A549 (cell line): ENCODE data around the gene MYH9. TPM values are rescaled to one million over a fixed set of nuclear protein-coding genes. Genes with fewer than 3 reads are reported as not detected.

ENCODE experiments used
- ATAC-seq, 2 experiments: fragments of 200-7000 bp in 1 of 2; fragments of >200 bp in 1 of 2; cut with Nextera tagmentation in 1 of 2; cut with Tn5 transposase in 1 of 2; 3 replicates each; pipeline versions ENCODE4 v1.8.0 to v1.9.1; 2018 to 2020; ENCODE audit warnings: mild to moderate bottlenecking in 1 of 2, moderate library complexity in 1 of 2
- CTCF ChIA-PET: fragments of 300-600 bp; sonication (Branson Sonifier 250); formaldehyde crosslinking; extraction: SDS; loops from one replicate; lab custom pipeline; 2021; ENCODE audit warnings: antibody characterized with exemption, inconsistent platforms; lab: Yijun Ruan, JAX
- POLR2A ChIA-PET: fragments of 350-600 bp; formaldehyde crosslinking; extraction: SDS; loops from one replicate; lab custom pipeline; 2021; ENCODE audit warnings: antibody characterized with exemption, inconsistent platforms; lab: Yijun Ruan, JAX
- DNase-seq, 2 experiments: peaks; one replicate each; pipeline versions ENCODE4 v3.0.0 to v3.0.0-alpha.2; 2011 to 2016; ENCODE audit warnings: low read depth in 1 of 2, low spot score in 1 of 2
- FAIRE-seq: peaks from 2 replicates; lab custom pipeline; 2011; peaks lifted over from hg19 to GRCh38; lab: Jason Lieb, UNC
- H3K27ac ChIP-seq, 2 experiments: fragments of >200 bp; sonication (Bioruptor Twin); formaldehyde crosslinking; 3 replicates each; pipeline ENCODE4 v1.5.1; 2016 to 2017
- H3K4me1 ChIP-seq: fragments of >200 bp; sonication (Bioruptor Twin); formaldehyde crosslinking; 3 replicates; pipeline ENCODE4 v1.6.1; 2016
- H3K4me2 ChIP-seq: fragments of >200 bp; sonication (Bioruptor Twin); formaldehyde crosslinking; 3 replicates; pipeline ENCODE4 v1.6.1; 2016
- H3K4me3 ChIP-seq: fragments of >200 bp; sonication (Bioruptor Twin); formaldehyde crosslinking; 3 replicates; pipeline ENCODE4 v1.5.1; 2016
- H3K9me3 ChIP-seq: fragments of >200 bp; sonication (Bioruptor Twin); formaldehyde crosslinking; 3 replicates; pipeline ENCODE4 v1.6.1; 2016
- CBX8 ChIP-seq: fragments of 200-600 bp; sonication (generic); IDR thresholded peaks from 2 replicates; pipeline ENCODE4 v1.6.1; 2016
- CHD2 ChIP-seq: fragments of 150-350 bp; IDR thresholded peaks from 2 replicates; pipeline ENCODE4 v1.6.1; 2014; ENCODE audit warnings: low read length; ENCODE audit not compliant: partially characterized antibody
- CHD4 ChIP-seq: fragments of 200-600 bp; sonication (generic); IDR thresholded peaks from 2 replicates; pipeline ENCODE4 v1.6.1; 2016; ENCODE audit warnings: antibody characterized with exemption, mild to moderate bottlenecking, borderline replicate concordance
- EHMT2 ChIP-seq: fragments of 200-600 bp; sonication (generic); IDR thresholded peaks from 2 replicates; pipeline ENCODE4 v1.6.1; 2016; ENCODE audit warnings: antibody characterized with exemption, low read depth, mild to moderate bottlenecking, moderate library complexity
- EP300 ChIP-seq, 2 experiments: fragments of >200 bp; sonication (Bioruptor Twin); formaldehyde crosslinking; IDR thresholded peaks; 2 replicates in 1 of 2; 3 replicates in 1 of 2; pipeline ENCODE4 v1.6.1; 2016 to 2017
- FOXS1 ChIP-seq: fragments of 250-450 bp; sonication (Bioruptor Pico); IDR thresholded peaks from 2 replicates; pipeline ENCODE4 v1.5.0; 2020; ENCODE audit warnings: mild to moderate bottlenecking, moderate library complexity
- HEYL ChIP-seq: fragments of 250-450 bp; sonication (Bioruptor Pico); IDR thresholded peaks from 2 replicates; pipeline ENCODE4 v1.8.0; 2021; ENCODE audit warnings: mild to moderate bottlenecking, moderate library complexity
- MAFK ChIP-seq: fragments of 450-650 bp; IDR thresholded peaks from 2 replicates; pipeline ENCODE4 v1.6.1; 2014; ENCODE audit not compliant: partially characterized antibody
- MAZ ChIP-seq: fragments of 150-350 bp; IDR thresholded peaks from 2 replicates; pipeline ENCODE4 v1.6.1; 2014; ENCODE audit warnings: antibody characterized with exemption, low read depth, low read length, borderline replicate concordance
- NFE2L2 ChIP-seq: fragments of 150-350 bp; conservative IDR thresholded peaks from 2 replicates; pipeline ENCODE4 v1.6.1; 2014; ENCODE audit warnings: low read length
- NPAS2 ChIP-seq: fragments of 250-450 bp; sonication (Bioruptor Pico); IDR thresholded peaks from 2 replicates; pipeline ENCODE4 v1.8.0; 2022; ENCODE audit warnings: mild to moderate bottlenecking, moderate library complexity, borderline replicate concordance
- NR3C1 ChIP-seq: fragments of >200 bp; sonication (Bioruptor Twin); formaldehyde crosslinking; IDR thresholded peaks from 3 replicates; pipeline ENCODE4 v1.6.1; 2017
- PHF8 ChIP-seq: fragments of 200-600 bp; sonication (generic); IDR thresholded peaks from 2 replicates; pipeline ENCODE4 v1.6.1; 2016; ENCODE audit warnings: low read depth, mild to moderate bottlenecking, antibody characterized with exemption, moderate library complexity, borderline replicate concordance
- RAD21 ChIP-seq, 2 experiments: fragments of >200 bp in 1 of 2; sonication (Bioruptor Twin) in 1 of 2; formaldehyde crosslinking in 1 of 2; IDR thresholded peaks in 1 of 2; conservative IDR thresholded peaks in 1 of 2; 2 replicates in 1 of 2; 3 replicates in 1 of 2; pipeline ENCODE4 v1.6.1; 2012 to 2018; ENCODE audit warnings: inconsistent platforms in 1 of 2
- RARB ChIP-seq: fragments of 250-450 bp; sonication (Bioruptor Pico); IDR thresholded peaks from 2 replicates; pipeline ENCODE4 v1.8.0; 2021; ENCODE audit warnings: mild to moderate bottlenecking, moderate library complexity
- RNF2 ChIP-seq: fragments of 200-600 bp; sonication (generic); IDR thresholded peaks from 2 replicates; pipeline ENCODE4 v1.6.1; 2016; ENCODE audit warnings: low read depth, mild to moderate bottlenecking, antibody characterized with exemption, moderate library complexity, borderline replicate concordance
- TP53 ChIP-seq: fragments of 250-450 bp; sonication (Bioruptor Pico); IDR thresholded peaks from 2 replicates; pipeline ENCODE4 v1.5.0; 2021; ENCODE audit warnings: mild to moderate bottlenecking, moderate library complexity
- ZC3H11A ChIP-seq: fragments of 450-650 bp; IDR thresholded peaks from 2 replicates; pipeline ENCODE4 v1.6.1; 2014; ENCODE audit warnings: antibody characterized with exemption, mild to moderate bottlenecking
- ZFP36 ChIP-seq: fragments of 450-650 bp; IDR thresholded peaks from 2 replicates; pipeline ENCODE4 v1.6.1; 2014; ENCODE audit warnings: borderline replicate concordance; ENCODE audit not compliant: partially characterized antibody
- ZNF302 ChIP-seq: fragments of 250-450 bp; sonication (Bioruptor Pico); IDR thresholded peaks from 2 replicates; pipeline ENCODE4 v1.9.0; 2021; ENCODE audit warnings: inconsistent platforms, mild to moderate bottlenecking, moderate library complexity
- WGBS: methylation state at CpG from one replicate; pipeline ENCODE4 v1.1.6; 2017; ENCODE audit errors: missing lambda C conversion rate; 5-methylcytosine and 5-hydroxymethylcytosine counted together
- polyA plus RNA-seq, 4 experiments: library from polyadenylated mRNA; depleted of rRNA in 3 of 4; stranded (reverse); fragments of >200 nt; fragmentation: RNase III in 1 of 4; extraction: RNeasy Plus Mini Kit Qiagen cat#74134 plus additional on column Dnase treatment in 1 of 4; gene quantifications; 2 replicates in 3 of 4; 3 replicates in 1 of 4; pipeline ENCODE4 v1.2.3, GENCODE V29; 2011 to 2017
- TF ChIP-seq, protein P1 (sequence below): IDR thresholded peaks from 2 replicates; pipeline ENCODE4 v1.6.1; 2012
- TF ChIP-seq, protein P2 (sequence below): fragments of >200 bp; sonication (Bioruptor Twin); formaldehyde crosslinking; IDR thresholded peaks from 3 replicates; pipeline ENCODE4 v1.6.1; 2016
- TF ChIP-seq, protein P3 (sequence below): fragments of 150-350 bp; IDR thresholded peaks from 2 replicates; pipeline ENCODE4 v1.6.1; 2014; ENCODE audit warnings: low read depth, mild to moderate bottlenecking, low read length
- TF ChIP-seq, protein P4 (sequence below): fragments of 450-650 bp; IDR thresholded peaks from 2 replicates; pipeline ENCODE4 v1.6.1; 2014; ENCODE audit warnings: antibody characterized with exemption
- TF ChIP-seq, protein P5 (sequence below): IDR thresholded peaks from 2 replicates; pipeline ENCODE4 v1.6.1; 2012
- TF ChIP-seq, protein P6 (sequence below): fragments of >200 bp; sonication (Bioruptor Twin); formaldehyde crosslinking; IDR thresholded peaks from 2 replicates; pipeline ENCODE4 v1.6.1; 2016

The MYH9 gene
- polyA plus RNA-seq, 2 of the 4 experiments (the other 2 are of a cell fraction): 92.1 to 158 TPM

DNA sequence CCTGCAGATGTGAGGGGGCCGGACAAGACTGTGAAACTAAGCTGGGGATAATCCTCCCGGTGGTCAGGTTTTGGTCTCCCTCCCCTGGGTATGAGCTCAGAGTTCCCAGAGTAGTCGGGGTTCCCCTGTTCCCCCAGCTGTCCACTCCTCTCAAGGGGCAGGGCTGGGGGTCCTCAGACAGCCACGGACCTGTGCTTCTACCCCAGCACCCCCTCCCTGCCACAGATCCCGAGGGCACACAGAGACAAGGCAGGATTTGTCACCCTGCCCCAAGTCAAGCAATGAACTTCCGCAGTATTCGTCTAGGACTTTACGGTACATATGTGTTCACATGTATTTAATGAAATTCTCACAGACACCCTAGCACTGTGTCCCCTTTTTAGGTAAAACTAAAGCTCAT is 89.6 kb downstream of the MYH9 start (continued):
- TF ChIP-seq RARB: no peak

DNA sequence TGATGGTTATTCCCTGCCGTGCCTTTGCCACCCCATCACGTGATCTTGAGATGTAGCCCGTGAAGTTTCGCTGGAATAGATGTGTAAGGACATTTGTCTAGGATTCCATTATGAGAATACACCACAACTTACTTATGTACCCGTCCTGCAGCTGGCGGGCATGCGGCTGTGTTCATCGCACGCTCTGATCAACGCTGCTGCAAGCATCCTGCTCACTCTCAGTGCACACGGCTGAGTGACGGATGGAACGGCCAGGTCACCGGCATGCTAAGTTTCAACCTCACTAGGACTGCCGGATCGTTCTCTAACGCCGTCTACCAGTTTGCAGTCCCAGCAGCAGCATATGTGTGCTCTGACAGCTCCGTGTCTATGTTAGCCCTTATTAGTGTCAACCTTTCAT is 90.2 kb downstream of the MYH9 start:
- no peak for DNase-seq
- H3K9me3 ChIP-seq: no peaks in the 10 kb centered on the region
- TF ChIP-seq, protein P1, sequence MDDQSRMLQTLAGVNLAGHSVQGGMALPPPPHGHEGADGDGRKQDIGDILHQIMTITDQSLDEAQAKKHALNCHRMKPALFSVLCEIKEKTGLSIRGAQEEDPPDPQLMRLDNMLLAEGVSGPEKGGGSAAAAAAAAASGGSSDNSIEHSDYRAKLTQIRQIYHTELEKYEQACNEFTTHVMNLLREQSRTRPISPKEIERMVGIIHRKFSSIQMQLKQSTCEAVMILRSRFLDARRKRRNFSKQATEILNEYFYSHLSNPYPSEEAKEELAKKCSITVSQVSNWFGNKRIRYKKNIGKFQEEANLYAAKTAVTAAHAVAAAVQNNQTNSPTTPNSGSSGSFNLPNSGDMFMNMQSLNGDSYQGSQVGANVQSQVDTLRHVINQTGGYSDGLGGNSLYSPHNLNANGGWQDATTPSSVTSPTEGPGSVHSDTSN: no peak
- TF ChIP-seq, protein P2, sequence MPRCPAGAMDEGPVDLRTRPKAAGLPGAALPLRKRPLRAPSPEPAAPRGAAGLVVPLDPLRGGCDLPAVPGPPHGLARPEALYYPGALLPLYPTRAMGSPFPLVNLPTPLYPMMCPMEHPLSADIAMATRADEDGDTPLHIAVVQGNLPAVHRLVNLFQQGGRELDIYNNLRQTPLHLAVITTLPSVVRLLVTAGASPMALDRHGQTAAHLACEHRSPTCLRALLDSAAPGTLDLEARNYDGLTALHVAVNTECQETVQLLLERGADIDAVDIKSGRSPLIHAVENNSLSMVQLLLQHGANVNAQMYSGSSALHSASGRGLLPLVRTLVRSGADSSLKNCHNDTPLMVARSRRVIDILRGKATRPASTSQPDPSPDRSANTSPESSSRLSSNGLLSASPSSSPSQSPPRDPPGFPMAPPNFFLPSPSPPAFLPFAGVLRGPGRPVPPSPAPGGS: no peak
- TF ChIP-seq PHF8 (no peak), RNF2 (no peak)
- ChIA-PET CTCF (interaction anchor here (1.0 to 8.7 kb wide), 2 partner anchors 10 to 184 kb away, joined by 3 to 86 read pairs; partner anchors contain the start of gene TXN2), POLR2A (no interaction called here)
- WGBS: 91% methylated on average over 19 of the region's 19 CpGs
- H3K4me2 ChIP-seq: no peak overlapping the region
- peaks cover 12% of the 10 kb centered on the region; the same call in 2 of the 3 replicates for H3K4me1 ChIP-seq
- FAIRE-seq: no peak
- no peak overlapping the region for H3K27ac ChIP-seq
- H3K4me3 ChIP-seq: no peak overlapping the region
- ATAC-seq: no peak

DNA sequence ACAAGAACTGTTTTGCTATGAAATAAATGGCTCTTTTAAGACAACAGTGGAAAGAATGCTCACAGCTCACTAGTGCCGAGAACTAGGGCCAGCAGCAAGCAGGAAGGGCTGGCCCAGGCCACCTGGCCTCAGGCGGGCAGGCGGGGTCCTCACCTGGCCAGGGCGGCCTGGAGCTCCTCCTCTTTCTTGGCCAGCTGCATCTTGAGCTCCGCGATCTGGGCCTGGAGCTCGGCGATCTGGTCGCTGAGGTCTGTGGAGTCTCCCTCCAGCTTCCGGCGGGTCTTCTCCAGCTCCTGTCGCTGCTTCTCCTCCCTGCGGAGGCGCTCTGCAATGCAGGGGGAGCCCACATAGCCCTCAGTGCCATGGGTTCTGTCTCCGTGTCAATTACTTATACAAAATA is 91.1 kb downstream of the MYH9 start:
- DNase-seq: no peak
- no peak for ATAC-seq
- H3K4me2 ChIP-seq: no peak overlapping the region
- POLR2A ChIA-PET: interaction anchor here (0.6 kb wide), 2 partner anchors 15 to 102 kb away, joined by 5 read pairs; no protein-coding TSS in a partner anchor
- no peak overlapping the region for H3K27ac ChIP-seq
- no peaks in the 10 kb centered on the region for H3K9me3 ChIP-seq
- WGBS: 94% methylated on average over 15 of the region's 15 CpGs
- no peak overlapping the region for H3K4me3 ChIP-seq
- CTCF ChIA-PET: interaction anchor here (0.7 to 8.7 kb wide), 4 partner anchors 10 to 185 kb away, joined by 3 to 86 read pairs (median 4); partner anchors contain the start of gene TXN2
- TF ChIP-seq CHD2 (no peak), NPAS2 (CRISPR knock-in tag) (no peak), CBX8 (no peak), MAFK (no peak), EP300 (IDR thresholded peaks at IDR 0.05) (no peak)
- no peak for FAIRE-seq
- peaks cover 3% of the 10 kb centered on the region; the same call in 2 of the 3 replicates for H3K4me1 ChIP-seq

DNA sequence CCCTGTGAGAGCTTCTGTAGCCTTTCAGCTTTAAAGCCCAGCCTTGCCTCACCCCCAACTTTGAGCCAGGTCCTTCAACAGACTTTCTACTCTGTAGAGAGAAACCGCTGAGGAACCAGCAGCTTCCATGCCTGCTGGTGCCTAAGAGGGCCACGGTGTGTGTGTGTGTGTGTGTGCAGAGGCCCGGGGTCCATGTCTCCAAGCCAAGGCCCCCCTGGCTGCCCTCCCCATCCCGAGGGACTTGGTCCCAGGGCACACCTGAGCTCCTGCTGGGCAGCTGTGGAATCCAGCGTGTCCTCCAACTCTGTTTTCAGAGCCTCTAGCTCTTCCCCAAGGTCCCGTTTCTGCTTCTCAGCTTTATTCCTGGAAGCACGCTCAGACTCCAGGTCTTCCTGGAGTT is 92.5 kb downstream of the MYH9 start:
- ATAC-seq: no peak
- no peak overlapping the region for H3K27ac ChIP-seq
- TF ChIP-seq FOXS1 (CRISPR knock-in tag) (no peak), TP53 (CRISPR knock-in tag) (no peak), CHD4 (no peak), RAD21 (conservative IDR thresholded peaks at IDR 0.05 in 1 of 2, IDR thresholded peaks at IDR 0.05 in 1 of 2) (no peak), HEYL (CRISPR knock-in tag) (no peak), MAZ (no peak), NFE2L2 (no peak), EHMT2 (no peak), NR3C1 (no peak), ZC3H11A (no peak), ZFP36 (no peak), ZNF302 (CRISPR knock-in tag) (no peak)
- TF ChIP-seq, protein P3, sequence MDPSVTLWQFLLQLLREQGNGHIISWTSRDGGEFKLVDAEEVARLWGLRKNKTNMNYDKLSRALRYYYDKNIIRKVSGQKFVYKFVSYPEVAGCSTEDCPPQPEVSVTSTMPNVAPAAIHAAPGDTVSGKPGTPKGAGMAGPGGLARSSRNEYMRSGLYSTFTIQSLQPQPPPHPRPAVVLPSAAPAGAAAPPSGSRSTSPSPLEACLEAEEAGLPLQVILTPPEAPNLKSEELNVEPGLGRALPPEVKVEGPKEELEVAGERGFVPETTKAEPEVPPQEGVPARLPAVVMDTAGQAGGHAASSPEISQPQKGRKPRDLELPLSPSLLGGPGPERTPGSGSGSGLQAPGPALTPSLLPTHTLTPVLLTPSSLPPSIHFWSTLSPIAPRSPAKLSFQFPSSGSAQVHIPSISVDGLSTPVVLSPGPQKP: no peak
- TF ChIP-seq, protein P1: no peak
- TF ChIP-seq, protein P4, sequence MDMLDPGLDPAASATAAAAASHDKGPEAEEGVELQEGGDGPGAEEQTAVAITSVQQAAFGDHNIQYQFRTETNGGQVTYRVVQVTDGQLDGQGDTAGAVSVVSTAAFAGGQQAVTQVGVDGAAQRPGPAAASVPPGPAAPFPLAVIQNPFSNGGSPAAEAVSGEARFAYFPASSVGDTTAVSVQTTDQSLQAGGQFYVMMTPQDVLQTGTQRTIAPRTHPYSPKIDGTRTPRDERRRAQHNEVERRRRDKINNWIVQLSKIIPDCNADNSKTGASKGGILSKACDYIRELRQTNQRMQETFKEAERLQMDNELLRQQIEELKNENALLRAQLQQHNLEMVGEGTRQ: no peak
- TF ChIP-seq, protein P5, sequence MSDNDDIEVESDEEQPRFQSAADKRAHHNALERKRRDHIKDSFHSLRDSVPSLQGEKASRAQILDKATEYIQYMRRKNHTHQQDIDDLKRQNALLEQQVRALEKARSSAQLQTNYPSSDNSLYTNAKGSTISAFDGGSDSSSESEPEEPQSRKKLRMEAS: no peak
- TF ChIP-seq, protein P6, sequence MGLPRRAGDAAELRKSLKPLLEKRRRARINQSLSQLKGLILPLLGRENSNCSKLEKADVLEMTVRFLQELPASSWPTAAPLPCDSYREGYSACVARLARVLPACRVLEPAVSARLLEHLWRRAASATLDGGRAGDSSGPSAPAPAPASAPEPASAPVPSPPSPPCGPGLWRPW: no peak
- TF ChIP-seq, all 56 proteins: peak for 0
- WGBS: 95% methylated on average over 4 of the region's 7 CpGs
- no peaks in the 10 kb centered on the region for H3K4me1 ChIP-seq
- no peak overlapping the region for H3K4me2 ChIP-seq
- no peaks in the 10 kb centered on the region for H3K9me3 ChIP-seq
- FAIRE-seq: no peak
- no peak for DNase-seq
- ChIA-PET POLR2A (no interaction called here), CTCF (interaction anchor here (3.8 to 8.7 kb wide), 2 partner anchors 8 to 174 kb away, joined by 14 to 86 read pairs; no protein-coding TSS in a partner anchor)
- H3K4me3 ChIP-seq: no peak overlapping the region
